GM12878 (cell line): Measurements from ENCODE around the gene MYCN. TPM values are rescaled to one million over a fixed set of nuclear protein-coding genes. Genes with fewer than 3 reads are reported as not detected.

Experiments
- ATAC-seq: fragments of 200-7000 bp; cut with Tn5 transposase; 3 replicates; pipeline ENCODE4 v1.9.1; 2020; ENCODE audit warnings: mild to moderate bottlenecking, moderate library complexity
- BruUV-seq: library from RNA; stranded (reverse); fragments of 400-500 nt; replicated peaks from 2 replicates; lab custom pipeline; 2021; lab: Mats Ljungman, UMichigan
- CTCF ChIA-PET: fragments of 300-600 bp; sonication (Branson Sonifier 250); formaldehyde crosslinking; extraction: SDS; loops from one replicate; lab custom pipeline; 2021; ENCODE audit warnings: inconsistent platforms; lab: Yijun Ruan, JAX
- POLR2A ChIA-PET: fragments of 350-600 bp; formaldehyde crosslinking; extraction: SDS; loops from one replicate; lab custom pipeline; 2021; ENCODE audit warnings: inconsistent platforms; lab: Charles Lee
- RAD21 ChIA-PET: fragments of 300-600 bp; sonication (Branson Sonifier 250); formaldehyde crosslinking; loops from one replicate; lab custom pipeline; 2023; ENCODE audit warnings: antibody characterized with exemption; ENCODE audit not compliant: unreplicated experiment; lab: Charles Lee
- SMC1A ChIA-PET: fragments of 300-600 bp; sonication (Branson Sonifier 250); formaldehyde crosslinking; loops from one replicate; lab custom pipeline; 2023; ENCODE audit not compliant: unreplicated experiment, uncharacterized antibody; lab: Charles Lee
- DNase-seq: peaks from one replicate; pipeline ENCODE4 v3.0.0-alpha.2; 2011; ENCODE audit warnings: low read depth, low spot score
- FAIRE-seq: peaks from 3 replicates; lab custom pipeline; 2011; peaks lifted over from hg19 to GRCh38; lab: Jason Lieb, UNC
- H2AFZ ChIP-seq: 2 replicates; pipeline ENCODE4 v1.6.0; 2011; ENCODE audit warnings: low read depth, low read length, control low read depth; ENCODE audit not compliant: control insufficient read depth
- H3K27ac ChIP-seq: 2 replicates; pipeline ENCODE4 v1.5.1; 2011; ENCODE audit warnings: control low read depth; ENCODE audit not compliant: control insufficient read depth, insufficient read depth
- H3K27me3 ChIP-seq, 2 experiments: replicated peaks in 1 of 2; 2 replicates each; pipeline versions ENCODE4 v1.6.0 to v1.6.1; 2011; ENCODE audit warnings: low read length in 1 of 2; ENCODE audit not compliant: control insufficient read depth in 2 of 2, insufficient read depth in 2 of 2
- H3K36me3 ChIP-seq, 2 experiments: 2 replicates each; pipeline ENCODE4 v1.5.1; 2011; ENCODE audit warnings: low read length in 1 of 2; ENCODE audit not compliant: control insufficient read depth in 2 of 2, insufficient read depth in 2 of 2
- H3K4me1 ChIP-seq: 2 replicates; pipeline ENCODE4 v1.6.1; 2011; ENCODE audit warnings: mild to moderate bottlenecking, low read length, moderate library complexity, mixed read lengths; ENCODE audit not compliant: control insufficient read depth, insufficient read depth
- H3K4me2 ChIP-seq: 2 replicates; pipeline ENCODE4 v1.6.0; 2011; ENCODE audit warnings: control low read depth; ENCODE audit not compliant: control insufficient read depth, insufficient read depth
- H3K4me3 ChIP-seq: fragments of 200-600 bp; sonication (generic); 2 replicates; pipeline ENCODE4 v1.5.1; 2016
- H3K79me2 ChIP-seq: 2 replicates; pipeline ENCODE4 v1.6.0; 2011; ENCODE audit warnings: low read length; ENCODE audit not compliant: control insufficient read depth, insufficient read depth
- H3K9ac ChIP-seq: 2 replicates; pipeline ENCODE4 v1.8.0; 2011; ENCODE audit warnings: low read length, control low read depth, mixed read lengths; ENCODE audit not compliant: control insufficient read depth, insufficient read depth
- H3K9me3 ChIP-seq: replicated peaks from 3 replicates; pipeline ENCODE4 v1.5.1; 2011; ENCODE audit warnings: mild to moderate bottlenecking, low read length; ENCODE audit not compliant: control insufficient read depth, insufficient read depth
- H4K20me1 ChIP-seq: 2 replicates; pipeline ENCODE4 v1.6.0; 2011; ENCODE audit not compliant: control insufficient read depth, insufficient read depth
- IRF4 ChIP-seq: IDR thresholded peaks from 2 replicates; pipeline ENCODE4 v1.6.1; 2011; ENCODE audit warnings: low read depth, low read length
- NBN ChIP-seq: fragments of 450-650 bp; IDR thresholded peaks from 2 replicates; pipeline ENCODE4 v1.6.1; 2016
- NR2C1 ChIP-seq: fragments of 450-650 bp; IDR thresholded peaks from 2 replicates; pipeline ENCODE4 v1.6.1; 2017; ENCODE audit warnings: antibody characterized with exemption, mild to moderate bottlenecking, moderate library complexity
- PML ChIP-seq: IDR thresholded peaks from 2 replicates; pipeline ENCODE4 v1.6.1; 2012; ENCODE audit warnings: low read length, inconsistent platforms
- SRF ChIP-seq, 2 experiments: IDR thresholded peaks; 2 replicates each; pipeline ENCODE4 v1.6.1; 2011; ENCODE audit warnings: low read depth in 2 of 2, low read length in 2 of 2, mild to moderate bottlenecking in 1 of 2, moderate library complexity in 1 of 2
- ZBTB4 ChIP-seq: fragments of 450-650 bp; formaldehyde crosslinking; IDR thresholded peaks from 2 replicates; pipeline ENCODE4 v1.4.0; 2022; ENCODE audit warnings: mild to moderate bottlenecking, moderate library complexity
- ZNF384 ChIP-seq: IDR thresholded peaks from 2 replicates; pipeline ENCODE4 v1.6.1; 2012; ENCODE audit warnings: low read depth, mild to moderate bottlenecking, low read length, improper control_type of control experiment, borderline replicate concordance
- ZNF622 ChIP-seq: fragments of 450-650 bp; IDR thresholded peaks from 2 replicates; pipeline ENCODE4 v1.6.1; 2017; ENCODE audit warnings: mild to moderate bottlenecking, inconsistent platforms
- ZNF687 ChIP-seq: fragments of 450-650 bp; IDR thresholded peaks from 2 replicates; pipeline ENCODE4 v1.6.1; 2017; ENCODE audit warnings: mild to moderate bottlenecking, moderate library complexity
- WGBS: methylation state at CpG from one replicate; pipeline ENCODE4 v1.1.6; 2016; ENCODE audit warnings: low lambda C conversion rate; ENCODE audit not compliant: insufficient replicate concordance, insufficient coverage; ENCODE audit errors: missing lambda C conversion rate; 5-methylcytosine and 5-hydroxymethylcytosine counted together
- in situ Hi-C: fragments of 300-500 bp; cut with MboI; formaldehyde crosslinking; loops from 9 replicates; pipeline ENCODE4 v1.14.3; 2018; ENCODE audit warnings: mixed read lengths
- intact Hi-C: fragments of 100-400 bp; cut with micrococcal nuclease; formaldehyde crosslinking; loops from one replicate; pipeline ENCODE4 v1.14.2; 2022; ENCODE audit not compliant: unreplicated experiment
- polyA plus RNA-seq, 11 experiments: library from polyadenylated mRNA; depleted of rRNA in 4 of 11; unstranded in 6 of 11; stranded (reverse) in 5 of 11; fragments of >200 nt; fragmentation: Nextera tagmentation in 4 of 11; fragmentation: Illumina TruSeq in 1 of 11; extraction: Ambion mirVana in 4 of 11; extraction: Trizol in 1 of 11; gene quantifications; 1 replicate in 1 of 11; 2 replicates in 10 of 11; pipeline versions ENCODE4 v1.2.1 to v1.2.3, GENCODE V29; 2011 to 2016; ENCODE audit warnings: inconsistent platforms in 2 of 11, missing spikeins in 2 of 11, low read depth in 1 of 11
- total RNA-seq, 4 experiments: library from RNA; depleted of rRNA in 3 of 4; stranded (reverse); fragments of >200 nt in 3 of 4; fragmentation: Illumina TruSeq in 1 of 4; extraction: Trizol in 1 of 4; gene quantifications; 2 replicates each; pipeline versions ENCODE4 v1.2.1 to v1.2.3, GENCODE V29; 2013 to 2021

MYCN gene
- total and polyA plus RNA-seq, 10 of the 15 experiments (the other 5 are each of a cell fraction or from before 2014, with no cell fraction given): not detected

- RAD21 ChIA-PET: no interaction called here
- Histone ChIP-seq H3K36me3 (no peaks in the 10 kb centered on the region), H4K20me1 (no peaks in the 10 kb centered on the region), H3K4me2 (no peak overlapping the region), H3K4me1 (no peaks in the 10 kb centered on the region), H3K9me3 (no peaks in the 10 kb centered on the region), H3K4me3 (no peak overlapping the region), H3K27me3 (peaks cover under 1 to 5% of the 10 kb centered on the region in 2 experiments; a peak in 2 of 4 replicates), H3K27ac (no peak overlapping the region), H3K79me2 (no peaks in the 10 kb centered on the region), H3K9ac (no peak overlapping the region), H2AFZ (no peak overlapping the region)
- DNase-seq (no peak), ATAC-seq (no peak), FAIRE-seq (no peak)
- in situ Hi-C loops: loop anchor here (5.0 to 25.0 kb wide), 2 partner anchors 677 to 827 kb away; no protein-coding TSS in a partner anchor
- SMC1A ChIA-PET: no interaction called here
- TF ChIP-seq IRF4: no peak
- POLR2A ChIA-PET: no interaction called here
- 11% methylated on average over 4 of the region's 4 CpGs for WGBS
- CTCF ChIA-PET: no interaction called here
- intact Hi-C loops: no loop called here
- BruUV-seq: no TSS peak
These were observed 4.7 kb upstream of the MYCN start for GRCh38 chr2:15935675-15936074.

GRCh38 chr2:15936277-15937104 is 3.9 kb upstream of the MYCN start:
- in situ Hi-C loops: loop anchor here (5.0 to 25.0 kb wide), 2 partner anchors 676 to 826 kb away; no protein-coding TSS in a partner anchor
- no peaks in the 10 kb centered on the region for H3K79me2 ChIP-seq
- 0% methylated on average over 5 of the region's 5 CpGs for WGBS
- H3K4me1 ChIP-seq: no peaks in the 10 kb centered on the region
- ATAC-seq: no peak
- no peaks in the 10 kb centered on the region for H3K9me3 ChIP-seq
- no peak for DNase-seq
- ChIA-PET SMC1A (no interaction called here), CTCF (no interaction called here), POLR2A (no interaction called here), RAD21 (no interaction called here)
- FAIRE-seq: no peak
- H3K9ac ChIP-seq: no peak overlapping the region
- no TSS peak for BruUV-seq
- H4K20me1 ChIP-seq: no peaks in the 10 kb centered on the region
- H2AFZ ChIP-seq: no peak overlapping the region
- H3K4me3 ChIP-seq: no peak overlapping the region
- intact Hi-C loops: no loop called here
- peaks cover 2 to 5% of the 10 kb centered on the region in 2 experiments; a peak in 2 of 4 replicates for H3K27me3 ChIP-seq
- H3K36me3 ChIP-seq: no peaks in the 10 kb centered on the region
- H3K4me2 ChIP-seq: no peak overlapping the region
- H3K27ac ChIP-seq: no peak overlapping the region
- TF ChIP-seq ZNF622: no peak
- TF ChIP-seq NBN: no peak
- TF ChIP-seq PML: no peak
- TF ChIP-seq SRF (IDR thresholded peaks at IDR 0.05; ENCODE audit: low read depth in 2 of 2, low read length in 2 of 2): no peak
- TF ChIP-seq ZNF687: no peak
- no peak for TF ChIP-seq NR2C1
- TF ChIP-seq ZBTB4: no peak
- no peak for TF ChIP-seq ZNF384
